Measurements from ENCODE around the gene PTCD2.
A peak's percentile ranks its signal among the peaks of the same experiment; 100 is the strongest.

PTCD2 gene

GRCh38 chr5:72326306-72326649 is 6.1 kb downstream of the PTCD2 start:
- no peak for DNase-seq (ENCODE audit: low read depth in 1 of 2, low spot score in 1 of 2)
- in situ Hi-C loops (cut with HindIII; ENCODE audit: low pct_unique_long_range_greater_than_20kb, low sequenced_read_pairs): no loop called here
- no peak for TF ChIP-seq JUND (IDR thresholded peaks at IDR 0.05; ENCODE audit: low read depth)

- no peak for TF ChIP-seq JUND (IDR thresholded peaks at IDR 0.05; ENCODE audit: low read depth)
- in situ Hi-C loops (cut with HindIII; ENCODE audit: low pct_unique_long_range_greater_than_20kb, low sequenced_read_pairs): no loop called here
- DNase-seq (ENCODE audit: low read depth in 1 of 2, low spot score in 1 of 2): peak in 1 of 2 experiments; percentile 21
These were observed 8.0 kb downstream of the PTCD2 start for GRCh38 chr5:72328172-72328571.

GRCh38 chr5:72330712-72331111 is 10.5 kb downstream of the PTCD2 start:
- DNase-seq (ENCODE audit: low read depth in 1 of 2, low spot score in 1 of 2): no peak
- TF ChIP-seq JUND (IDR thresholded peaks at IDR 0.05; ENCODE audit: low read depth): no peak
- in situ Hi-C loops (cut with HindIII; ENCODE audit: low pct_unique_long_range_greater_than_20kb, low sequenced_read_pairs): no loop called here

GRCh38 chr5:72337159-72337558 is 17.0 kb downstream of the PTCD2 start:
- in situ Hi-C loops (cut with HindIII; ENCODE audit: low pct_unique_long_range_greater_than_20kb, low sequenced_read_pairs): no loop called here
- no peak for DNase-seq (ENCODE audit: low read depth in 1 of 2, low spot score in 1 of 2)
- TF ChIP-seq JUND (IDR thresholded peaks at IDR 0.05; ENCODE audit: low read depth): no peak

GRCh38 chr5:72338689-72339209 is 18.6 kb downstream of the PTCD2 start:
- no peak for TF ChIP-seq JUND (IDR thresholded peaks at IDR 0.05; ENCODE audit: low read depth)
- no peak for DNase-seq (ENCODE audit: low read depth in 1 of 2, low spot score in 1 of 2)
- in situ Hi-C loops (cut with HindIII; ENCODE audit: low pct_unique_long_range_greater_than_20kb, low sequenced_read_pairs): no loop called here

GRCh38 chr5:72346398-72346797 is 26.2 kb downstream of the PTCD2 start:
- in situ Hi-C loops (cut with HindIII; ENCODE audit: low pct_unique_long_range_greater_than_20kb, low sequenced_read_pairs): no loop called here
- no peak for DNase-seq (ENCODE audit: low read depth in 1 of 2, low spot score in 1 of 2)
- no peak for TF ChIP-seq JUND (IDR thresholded peaks at IDR 0.05; ENCODE audit: low read depth)

GRCh38 chr5:72347801-72348308 is 27.7 kb downstream of the PTCD2 start:
- in situ Hi-C loops (cut with HindIII; ENCODE audit: low pct_unique_long_range_greater_than_20kb, low sequenced_read_pairs): no loop called here
- no peak for DNase-seq (ENCODE audit: low read depth in 1 of 2, low spot score in 1 of 2)
- no peak for TF ChIP-seq JUND (IDR thresholded peaks at IDR 0.05; ENCODE audit: low read depth)

GRCh38 chr5:72351376-72351775 is 31.2 kb downstream of the PTCD2 start:
- in situ Hi-C loops (cut with HindIII; ENCODE audit: low pct_unique_long_range_greater_than_20kb, low sequenced_read_pairs): no loop called here
- TF ChIP-seq JUND (IDR thresholded peaks at IDR 0.05; ENCODE audit: low read depth): no peak
- DNase-seq (ENCODE audit: low read depth in 1 of 2, low spot score in 1 of 2): no peak

GRCh38 chr5:72352616-72353015 is 32.4 kb downstream of the PTCD2 start:
- in situ Hi-C loops (cut with HindIII; ENCODE audit: low pct_unique_long_range_greater_than_20kb, low sequenced_read_pairs): no loop called here
- TF ChIP-seq JUND (IDR thresholded peaks at IDR 0.05; ENCODE audit: low read depth): no peak
- DNase-seq (ENCODE audit: low read depth in 1 of 2, low spot score in 1 of 2): no peak

- DNase-seq (ENCODE audit: low read depth in 1 of 2, low spot score in 1 of 2): no peak
- TF ChIP-seq JUND (IDR thresholded peaks at IDR 0.05; ENCODE audit: low read depth): no peak
- in situ Hi-C loops (cut with HindIII; ENCODE audit: low pct_unique_long_range_greater_than_20kb, low sequenced_read_pairs): no loop called here
These were observed 32.9 kb downstream of the PTCD2 start for GRCh38 chr5:72353046-72353445.

- TF ChIP-seq JUND (IDR thresholded peaks at IDR 0.05; ENCODE audit: low read depth): no peak
- in situ Hi-C loops (cut with HindIII; ENCODE audit: low pct_unique_long_range_greater_than_20kb, low sequenced_read_pairs): no loop called here
- peak; percentile 28 to 59 for DNase-seq (ENCODE audit: low read depth in 1 of 2, low spot score in 1 of 2)
These were observed 35.6 kb downstream of the PTCD2 start for GRCh38 chr5:72355706-72356299.

- TF ChIP-seq JUND (IDR thresholded peaks at IDR 0.05; ENCODE audit: low read depth): no peak
- in situ Hi-C loops (cut with HindIII; ENCODE audit: low pct_unique_long_range_greater_than_20kb, low sequenced_read_pairs): no loop called here
- no peak for DNase-seq (ENCODE audit: low read depth in 1 of 2, low spot score in 1 of 2)
These were observed 36.2 kb downstream of the PTCD2 start for GRCh38 chr5:72356361-72356760.

- no peak for TF ChIP-seq JUND (IDR thresholded peaks at IDR 0.05; ENCODE audit: low read depth)
- DNase-seq (ENCODE audit: low read depth in 1 of 2, low spot score in 1 of 2): no peak
- in situ Hi-C loops (cut with HindIII; ENCODE audit: low pct_unique_long_range_greater_than_20kb, low sequenced_read_pairs): no loop called here
These were observed 38.8 kb downstream of the PTCD2 start for GRCh38 chr5:72358925-72359324.

GRCh38 chr5:72359886-72360285 is 39.7 kb downstream of the PTCD2 start:
- in situ Hi-C loops (cut with HindIII; ENCODE audit: low pct_unique_long_range_greater_than_20kb, low sequenced_read_pairs): no loop called here
- TF ChIP-seq JUND (IDR thresholded peaks at IDR 0.05; ENCODE audit: low read depth): no peak
- no peak for DNase-seq (ENCODE audit: low read depth in 1 of 2, low spot score in 1 of 2)

All from T47D (cell line).